GM18508 (cell line): ENCODE data around the gene PHAF1.

Experiments
- ATAC-seq: cut with Tn5 transposase; IDR thresholded peaks from one replicate; pipeline ENCODE4 v1.9.1; 2021; ENCODE audit warnings: moderate number of reproducible peaks; ENCODE audit not compliant: insufficient read depth, unreplicated experiment

PHAF1 gene

GRCh38 chr16:67109407-67110135, at the start of gene PHAF1:
PHAF1 (plus strand) TSS chr16:67109941; CDS start chr16:67110176, 235 bp downstream.
- ATAC-seq: no peak

GRCh38 chr16:67063008-67063407, 46.7 kb upstream of the PHAF1 start:
- no peak for ATAC-seq

DNA sequence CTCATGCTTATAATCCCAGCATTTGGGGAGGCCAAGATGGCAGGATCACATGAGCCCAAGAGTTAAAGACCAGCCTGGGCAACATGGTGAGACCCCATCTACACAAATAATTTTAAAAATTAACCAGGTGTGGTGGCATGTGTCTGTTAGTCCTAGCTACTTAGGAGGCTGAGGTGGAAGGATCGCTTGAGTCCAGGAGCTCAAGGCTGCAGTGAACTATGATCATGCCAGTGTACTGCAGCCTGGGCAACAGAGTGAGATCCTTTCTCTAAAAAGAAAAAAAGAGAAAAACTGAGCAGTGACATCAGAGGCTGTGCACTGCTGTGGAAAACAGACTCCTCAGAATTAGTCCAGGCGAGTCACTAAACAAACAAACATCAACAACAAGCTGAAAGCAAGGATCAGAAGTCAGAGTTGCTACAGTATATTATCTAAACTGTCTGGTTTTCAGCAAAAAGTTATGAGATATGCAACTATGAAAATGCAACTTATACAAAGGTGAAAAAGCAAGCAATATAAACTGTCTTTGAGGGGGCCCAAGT, 41.5 kb upstream of the PHAF1 start:
- no peak for ATAC-seq

GRCh38 chr16:67071476-67072048, 38.2 kb upstream of the PHAF1 start:
- ATAC-seq: no peak

- ATAC-seq: no peak
Measured at GRCh38 chr16:67075331-67075730, 34.4 kb upstream of the PHAF1 start.

- ATAC-seq: no peak
Measured at GRCh38 chr16:67077871-67078270, 31.9 kb upstream of the PHAF1 start.

GRCh38 chr16:67082100-67082499, 27.6 kb upstream of the PHAF1 start:
- ATAC-seq: no peak

DNA sequence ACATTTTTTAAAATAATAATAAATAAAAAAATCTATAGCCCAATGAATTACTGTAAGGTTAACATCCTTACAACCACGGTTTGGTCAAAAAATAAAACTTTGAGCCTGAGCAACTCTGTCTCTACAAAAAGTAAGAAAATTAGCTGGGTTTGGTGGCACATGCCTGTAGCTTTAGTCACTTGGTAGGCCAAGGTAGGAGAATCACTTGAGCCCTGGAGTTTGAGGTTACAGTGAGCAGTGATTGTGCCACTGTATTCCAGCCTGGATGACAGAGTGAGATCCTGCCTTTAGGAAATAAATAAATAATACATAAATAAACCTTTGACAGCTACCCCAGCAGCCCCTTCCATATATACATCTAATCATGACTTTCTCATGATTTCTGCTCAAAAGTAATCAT, 26.9 kb upstream of the PHAF1 start:
- no peak for ATAC-seq

DNA sequence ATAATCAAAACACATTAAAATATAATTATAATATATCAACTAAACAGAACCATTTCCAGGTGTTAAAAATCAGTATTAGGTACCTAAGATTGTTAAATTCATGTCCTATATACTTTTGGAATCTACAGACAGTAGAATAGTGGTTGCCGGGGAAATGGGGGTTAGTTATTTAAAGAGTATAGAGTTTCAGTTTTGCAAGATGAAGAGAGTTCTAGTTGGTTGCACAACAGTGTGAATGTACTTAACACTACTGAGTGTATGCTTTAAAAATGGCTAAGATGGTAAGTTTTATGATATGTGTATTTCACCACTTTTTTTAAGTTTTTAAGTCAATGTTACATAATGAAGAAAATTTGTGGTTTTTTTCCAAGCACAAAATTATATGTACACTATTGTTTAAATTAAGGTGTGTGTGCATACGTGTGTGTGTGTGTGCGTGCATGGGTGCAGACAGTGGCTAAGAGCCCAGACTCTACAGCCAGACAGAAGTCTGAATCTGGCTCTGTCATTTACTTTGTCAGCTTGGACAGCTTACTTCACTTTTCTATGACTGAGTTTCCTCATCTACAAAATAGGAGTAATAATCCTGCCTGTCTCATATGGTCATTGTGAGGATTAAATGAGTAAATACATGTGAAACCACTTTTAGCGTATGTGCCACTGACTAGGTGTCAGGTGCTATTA, 25.3 kb upstream of the PHAF1 start:
- ATAC-seq: no peak

DNA sequence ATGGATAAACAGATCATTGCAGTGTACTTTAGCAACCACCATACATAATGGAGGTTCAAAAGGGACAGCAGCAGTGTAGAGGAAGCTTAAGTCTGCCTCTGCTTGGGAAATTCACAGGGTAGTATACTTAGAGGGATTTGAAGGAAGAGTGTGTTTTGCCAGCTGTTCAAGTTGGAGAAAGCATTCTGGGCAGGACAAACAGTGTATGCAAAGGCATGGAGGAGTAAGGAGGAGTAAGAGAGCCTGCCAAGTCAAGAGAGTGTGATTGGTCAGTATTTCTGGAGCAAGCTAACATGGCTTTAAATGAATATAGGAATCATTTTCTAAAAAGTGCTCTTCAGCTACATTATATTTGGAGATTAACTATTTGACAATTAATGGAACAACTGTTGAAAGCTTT, 22.9 kb upstream of the PHAF1 start:
- no peak for ATAC-seq

- no peak for ATAC-seq
Measured at GRCh38 chr16:67087291-67087690, 22.4 kb upstream of the PHAF1 start.

GRCh38 chr16:67087803-67088202, 21.9 kb upstream of the PHAF1 start:
- ATAC-seq: no peak

GRCh38 chr16:67088551-67088950, 21.2 kb upstream of the PHAF1 start:
- no peak for ATAC-seq

GRCh38 chr16:67089101-67089500, 20.6 kb upstream of the PHAF1 start:
- no peak for ATAC-seq

DNA sequence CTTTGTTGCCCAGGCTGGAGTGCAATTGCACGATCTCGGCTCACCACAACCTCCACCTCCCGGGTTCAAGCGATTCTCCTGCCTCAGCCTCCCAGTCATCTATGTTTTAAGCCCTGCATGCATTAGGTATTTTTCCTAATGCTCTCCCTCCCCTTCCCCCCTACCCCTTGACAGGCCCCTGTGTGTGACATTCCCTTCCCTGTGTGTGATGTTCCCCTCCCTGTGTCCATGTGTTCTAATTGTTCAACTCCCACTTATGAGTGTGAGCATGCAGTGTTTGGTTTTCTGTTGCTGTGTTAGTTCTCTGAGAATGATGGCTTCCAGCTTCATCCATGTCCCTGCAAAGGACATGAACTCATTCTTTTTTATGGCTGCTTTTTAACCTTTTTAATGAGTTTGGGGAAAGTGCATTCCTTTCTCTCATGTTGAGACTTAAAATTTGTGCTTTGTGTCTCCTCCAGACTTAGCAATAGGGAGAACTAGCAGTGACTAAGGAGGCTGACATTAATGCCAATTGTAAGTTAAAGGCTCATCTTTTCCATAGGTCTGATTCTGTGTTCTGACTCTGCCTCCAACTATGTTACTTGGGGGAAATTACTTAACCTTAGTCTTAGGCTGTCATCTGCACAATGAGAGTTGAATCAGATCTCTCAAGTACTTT, 17.7 kb upstream of the PHAF1 start:
- ATAC-seq: no peak

DNA sequence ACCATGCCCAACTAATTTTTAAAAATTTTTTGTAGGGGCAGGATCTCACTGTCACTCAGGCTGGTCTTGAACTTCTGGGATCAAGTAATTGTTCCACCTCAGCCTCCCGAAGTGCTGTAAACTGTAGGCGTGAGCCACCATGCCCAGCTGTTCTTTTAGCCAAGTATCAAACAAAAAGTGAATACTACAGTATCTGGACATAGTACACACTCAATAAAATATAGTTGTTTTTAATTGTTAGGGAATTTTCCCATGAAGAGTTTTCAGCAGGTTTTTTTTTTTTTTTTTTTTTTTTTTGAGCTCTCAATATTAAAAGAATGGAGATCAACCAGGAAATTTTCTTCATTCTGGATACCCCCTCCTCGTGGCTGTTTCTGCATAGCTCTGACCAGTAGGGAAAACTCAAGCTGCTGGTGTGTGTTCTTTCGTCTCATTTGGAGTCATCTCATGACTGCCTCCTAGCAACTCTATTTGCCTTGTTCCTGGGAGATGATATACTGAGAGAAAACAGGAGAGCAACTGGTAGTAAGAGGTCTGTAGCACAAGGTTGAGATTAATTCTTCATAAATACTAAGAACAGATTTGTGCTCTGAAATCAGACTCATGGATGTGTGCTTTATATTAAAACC, 16.5 kb upstream of the PHAF1 start:
- ATAC-seq: no peak

DNA sequence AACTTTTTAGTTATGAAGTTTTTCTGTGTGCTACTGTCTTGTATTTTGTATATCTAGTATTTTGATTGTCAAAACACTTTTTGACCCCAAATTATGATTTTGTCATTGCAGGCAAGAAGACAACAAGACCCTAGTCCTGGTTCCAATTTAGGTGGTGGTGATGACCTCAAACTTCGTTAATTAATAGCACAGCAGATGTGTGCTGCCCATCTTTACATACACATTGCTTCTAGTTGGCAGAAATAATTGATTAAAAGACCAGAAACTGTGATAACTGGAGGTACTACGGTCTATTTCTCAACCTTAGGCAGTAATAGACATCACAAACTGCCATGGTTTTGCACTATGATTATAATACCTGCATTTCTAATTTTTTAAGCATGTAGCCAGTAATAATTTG, 11.1 kb upstream of the PHAF1 start:
- no peak for ATAC-seq

DNA sequence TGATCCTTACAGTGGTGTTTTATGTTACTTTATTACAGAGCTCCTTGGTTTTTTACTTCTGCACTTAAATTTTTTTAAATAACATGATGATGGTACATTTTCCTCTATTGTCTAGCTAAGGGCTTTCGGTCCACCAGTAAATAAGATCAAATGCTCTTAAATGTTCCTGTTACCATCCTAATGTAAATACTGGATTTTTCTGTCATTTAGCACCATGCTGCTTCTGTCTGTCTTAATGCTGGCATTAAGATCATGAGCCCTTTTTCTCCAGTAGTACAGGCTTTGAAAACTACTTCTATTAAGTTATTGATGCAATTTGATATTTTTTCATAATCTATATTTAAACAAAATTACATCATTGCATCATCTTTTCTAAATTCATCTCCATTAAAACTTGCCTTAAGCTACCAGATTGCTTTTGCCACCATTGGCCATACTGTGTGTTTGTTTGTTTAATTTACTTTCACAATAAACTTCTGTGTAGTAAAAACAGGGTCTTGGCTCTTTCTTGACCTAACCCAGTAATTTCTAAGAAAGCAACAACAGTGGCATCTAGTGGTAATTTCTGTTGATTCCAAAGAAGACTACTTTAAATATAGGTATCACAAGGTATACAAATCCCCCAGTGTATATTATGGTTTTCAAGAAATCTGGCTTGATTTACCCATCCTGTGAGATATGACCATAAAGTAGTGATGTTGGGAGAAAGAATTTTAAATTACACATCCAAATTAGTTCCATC, 9.0 kb upstream of the PHAF1 start:
- ATAC-seq: no peak

DNA sequence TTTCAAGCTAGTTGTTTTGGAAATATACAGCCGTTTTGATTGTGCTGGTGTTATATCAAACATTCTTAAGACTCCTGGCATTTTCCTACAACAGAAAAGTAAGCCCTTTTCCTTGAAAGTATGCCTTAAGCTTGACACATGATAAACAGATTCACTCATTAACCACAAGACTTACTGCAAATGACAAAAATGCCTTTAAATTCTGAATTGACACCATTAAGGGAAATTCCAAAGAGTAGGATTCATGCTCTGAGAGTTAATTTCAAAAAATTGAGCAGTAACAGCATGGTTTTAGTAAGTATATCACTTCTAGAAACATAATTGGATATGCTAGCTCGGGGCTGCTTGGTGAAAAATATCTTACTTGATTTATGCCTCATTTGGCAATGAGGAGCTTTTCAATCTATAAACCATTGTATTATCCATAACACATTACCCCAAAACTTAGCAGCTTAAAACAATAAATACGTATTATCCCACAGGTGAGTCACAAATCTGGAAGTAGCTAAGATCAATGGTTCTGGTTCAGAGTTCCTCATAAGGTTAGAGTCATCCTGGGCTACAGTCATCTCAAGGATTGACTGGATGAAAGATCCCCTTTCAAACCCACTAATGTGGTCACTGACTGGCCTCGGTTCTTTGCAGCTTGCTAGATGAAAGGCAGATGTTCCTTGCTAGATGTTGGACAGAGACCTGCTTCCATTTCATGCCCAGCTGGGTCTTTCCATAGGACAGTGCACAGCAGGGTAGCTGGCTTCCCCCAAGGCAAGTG, 8.2 kb upstream of the PHAF1 start:
- no peak for ATAC-seq
